Measurements from ENCODE around the gene AMPH.
A peak's percentile ranks its signal among the peaks of the same experiment; 100 is the strongest.

The AMPH gene

DNA sequence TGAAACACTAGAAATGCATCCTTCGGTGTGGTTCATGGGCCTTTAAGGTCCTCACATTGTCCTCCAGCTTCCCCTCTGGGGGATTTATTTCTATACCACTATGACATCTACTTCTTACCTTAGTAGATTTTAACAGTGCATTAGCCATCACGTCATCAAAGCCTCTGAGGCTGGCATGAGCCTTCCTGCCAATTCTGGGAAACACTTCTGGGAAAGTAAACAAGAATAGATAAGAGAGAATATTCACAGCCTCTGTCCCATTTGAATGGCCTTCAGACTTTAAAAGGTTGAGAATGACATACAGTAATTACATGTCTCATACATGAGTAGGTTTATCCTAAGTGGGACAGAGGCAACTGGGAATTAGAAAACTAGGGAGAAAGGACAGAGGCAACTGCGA is 89.7 kb downstream of the AMPH start:
- no peak for DNase-seq

DNA sequence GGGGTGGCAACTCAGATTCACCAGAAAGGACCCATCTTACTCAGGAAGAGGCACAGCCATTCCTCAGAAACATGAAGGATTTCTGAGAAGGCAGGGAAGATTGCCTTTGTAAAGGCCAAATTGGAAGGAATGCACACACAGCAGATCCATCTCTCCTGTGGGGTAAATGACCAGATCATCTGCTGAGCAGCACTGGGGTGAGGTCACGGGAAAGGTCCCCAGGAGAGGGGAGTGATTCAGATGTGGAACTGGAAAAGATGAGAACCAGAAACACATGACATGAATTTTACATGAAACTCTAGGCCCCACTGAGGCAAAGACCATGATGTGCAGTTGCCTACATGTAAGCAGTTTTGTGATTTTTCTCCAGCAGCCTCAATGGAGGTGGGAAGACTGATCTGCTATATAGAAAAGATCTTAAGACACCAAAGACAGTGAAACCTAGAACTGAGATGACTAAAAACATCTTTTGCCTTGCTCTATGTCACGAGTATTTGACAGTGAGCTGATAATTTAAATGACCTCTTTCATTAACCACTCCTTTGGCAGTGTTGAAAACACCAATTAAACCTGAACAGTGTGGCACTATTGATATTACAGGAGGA is 91.6 kb downstream of the AMPH start:
- no peak for DNase-seq

DNA sequence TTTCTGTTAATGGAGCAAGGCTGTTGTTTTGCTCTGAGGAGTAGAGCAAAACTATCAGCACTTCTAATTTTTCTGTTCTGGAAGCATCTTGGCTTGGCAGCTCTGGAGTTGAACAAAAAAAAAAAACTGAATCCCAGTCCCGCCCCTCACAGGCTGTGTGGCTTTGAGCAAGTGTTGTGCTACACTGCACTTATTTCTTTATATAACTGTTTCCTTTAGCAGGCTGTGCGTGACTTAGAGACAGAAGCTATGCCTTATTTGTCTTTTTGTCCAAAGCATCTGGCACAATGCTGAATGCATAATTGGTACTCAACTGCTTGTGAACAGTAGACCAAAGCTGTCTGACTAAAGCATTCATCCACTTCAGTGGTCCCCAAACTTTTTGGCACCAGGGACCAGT is 96.1 kb downstream of the AMPH start:
- DNase-seq: no peak

DNA sequence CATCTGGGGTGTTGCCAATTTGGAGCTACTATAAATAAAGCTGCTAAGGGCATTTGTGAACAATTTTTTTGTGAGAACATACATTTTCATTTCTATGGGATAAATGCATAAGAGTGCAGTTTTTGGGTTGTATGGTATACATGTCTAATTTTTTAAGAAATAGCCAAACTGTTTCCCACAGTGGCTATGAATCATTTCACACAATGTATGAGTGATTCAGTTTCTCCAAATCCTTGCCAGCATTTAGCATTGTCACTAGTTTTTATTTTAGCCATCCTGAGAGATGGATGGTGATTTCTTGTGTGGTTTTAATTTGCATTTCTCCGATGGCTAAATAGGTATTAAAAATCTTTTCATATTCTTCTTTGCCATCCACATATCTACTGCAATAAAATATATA is 105.3 kb downstream of the AMPH start:
- no peak for DNase-seq

DNA sequence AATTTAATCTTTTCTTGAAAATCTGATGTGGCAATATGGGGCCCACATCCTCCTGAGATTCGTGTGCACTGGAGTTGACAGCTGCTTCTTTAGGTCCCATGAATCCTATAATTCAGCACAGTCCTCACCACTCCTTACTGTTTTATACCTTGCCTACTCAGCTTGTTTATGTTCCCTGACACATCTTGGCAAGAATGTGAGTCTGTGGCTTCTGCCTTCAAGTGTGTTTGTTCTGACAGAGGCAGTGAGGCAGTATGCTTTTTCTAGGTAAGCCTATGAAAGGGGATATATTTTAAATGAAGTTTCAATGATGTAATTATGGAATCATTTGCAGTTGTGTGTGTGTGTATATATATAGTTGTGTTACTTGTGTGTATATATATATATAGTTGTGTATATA is 106.4 kb downstream of the AMPH start:
- no peak for DNase-seq

DNA sequence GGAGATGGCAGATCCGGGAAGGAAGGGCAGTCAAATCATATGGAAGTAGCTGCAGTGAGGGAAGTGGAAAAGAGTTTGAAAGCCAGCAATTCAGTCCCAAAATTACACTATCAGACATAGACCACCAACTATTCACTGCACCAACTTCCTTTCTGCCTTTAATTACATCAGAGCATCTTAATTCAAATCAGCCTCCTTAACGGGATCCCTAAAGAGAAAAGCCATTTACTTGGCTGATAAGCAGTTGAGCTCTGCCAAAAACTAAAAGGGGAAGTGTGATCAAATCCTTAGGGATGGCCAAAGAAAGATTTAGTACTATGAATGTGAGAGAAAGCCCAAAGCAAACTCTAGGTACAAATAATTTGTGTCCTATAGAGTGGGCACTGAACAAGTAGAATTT is 110.4 kb downstream of the AMPH start:
- DNase-seq: no peak

DNA sequence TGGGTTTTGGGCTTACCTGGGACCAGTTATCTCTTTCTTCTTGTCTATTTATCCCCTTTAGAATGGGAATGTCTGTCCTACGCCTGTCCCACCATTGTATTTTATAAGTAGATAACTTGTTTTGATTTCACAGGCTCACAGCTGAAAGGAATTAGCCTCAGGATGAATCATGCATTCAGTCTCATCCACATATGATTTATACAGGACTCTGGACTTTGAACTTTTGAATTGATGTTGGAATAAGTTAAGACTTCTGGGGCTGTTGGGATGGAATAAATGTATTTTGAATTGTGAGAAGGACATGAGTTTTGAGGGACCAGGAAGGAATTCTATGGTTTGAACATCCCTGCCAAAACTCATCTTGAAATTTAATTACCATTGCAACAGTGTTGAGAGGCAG is 112.6 kb downstream of the AMPH start:
- no peak for DNase-seq

DNA sequence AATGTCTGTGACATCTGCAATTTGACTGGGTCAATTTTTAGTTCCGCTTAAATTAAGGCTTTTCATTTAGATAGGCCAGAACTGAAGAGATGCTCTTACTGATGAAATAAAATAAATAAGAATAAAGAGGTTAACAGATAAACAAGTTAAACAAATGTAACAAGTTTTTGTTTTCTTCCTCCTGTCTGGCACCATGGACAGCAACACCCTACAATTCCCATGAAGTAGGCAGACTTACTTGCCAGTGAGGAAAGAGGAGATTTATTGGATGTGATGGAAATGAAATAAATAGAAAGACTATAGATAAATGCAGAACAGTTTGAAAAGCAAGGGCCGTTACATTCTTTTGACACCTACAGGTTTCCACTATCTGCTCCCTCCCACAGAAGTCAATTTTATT is 118.5 kb downstream of the AMPH start:
- DNase-seq: no peak

DNA sequence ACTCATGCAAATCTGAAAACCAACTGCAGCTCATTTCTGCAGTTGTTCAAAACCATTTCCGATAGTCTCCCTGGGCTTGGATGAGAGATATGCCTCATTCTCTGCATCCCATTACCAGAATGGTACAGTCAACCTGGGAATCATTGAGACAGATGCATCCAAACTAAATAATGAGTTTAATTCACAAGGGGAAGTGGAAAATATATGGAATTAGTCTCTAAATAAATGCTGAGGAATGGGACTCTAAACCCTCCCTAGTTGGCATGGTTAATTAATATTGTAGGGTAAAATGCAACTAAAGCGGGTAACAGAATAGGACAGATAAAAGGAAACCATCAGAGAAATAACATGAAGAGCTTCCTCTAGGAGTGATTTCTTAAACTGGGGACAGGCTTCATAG is 118.9 kb downstream of the AMPH start:
- no peak for DNase-seq

DNA sequence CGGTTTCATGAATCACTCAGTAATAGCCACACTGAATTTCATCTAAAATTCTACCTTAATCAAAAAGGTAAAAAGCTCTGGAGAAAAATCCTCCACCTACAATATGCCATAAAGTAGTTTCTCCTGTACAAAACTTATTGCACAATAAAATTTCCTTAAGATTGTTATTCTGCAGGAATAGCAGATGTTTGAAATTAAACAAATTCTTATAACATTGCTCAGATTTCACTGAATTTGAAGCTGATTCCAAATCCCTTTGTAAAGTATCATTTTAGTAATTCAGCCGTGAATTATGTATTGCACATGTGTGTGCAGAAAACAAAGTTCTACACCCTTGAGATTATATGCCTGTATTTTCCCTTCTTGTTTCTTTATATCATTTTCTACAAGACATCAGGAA is 123.8 kb downstream of the AMPH start:
- no peak for DNase-seq

DNA sequence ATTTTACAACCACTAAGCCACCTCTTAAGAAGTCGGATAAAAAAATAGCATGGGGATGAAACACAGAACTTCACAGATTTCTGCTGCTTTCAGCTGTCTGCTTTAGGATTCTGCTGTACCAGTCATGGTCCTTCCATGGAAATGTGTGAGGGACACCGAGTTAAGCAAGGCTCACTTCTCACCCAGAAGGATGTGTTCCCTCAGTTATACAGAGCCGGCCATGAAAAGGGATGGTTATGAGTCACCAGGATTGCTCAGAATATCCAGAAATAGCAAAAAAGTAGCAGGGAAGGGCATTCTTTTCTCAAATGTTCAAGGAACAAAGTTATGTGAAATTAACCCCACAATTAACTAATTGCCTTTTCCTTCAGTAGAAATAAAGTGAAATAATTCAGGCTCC is 124.4 kb downstream of the AMPH start:
- no peak for DNase-seq

DNA sequence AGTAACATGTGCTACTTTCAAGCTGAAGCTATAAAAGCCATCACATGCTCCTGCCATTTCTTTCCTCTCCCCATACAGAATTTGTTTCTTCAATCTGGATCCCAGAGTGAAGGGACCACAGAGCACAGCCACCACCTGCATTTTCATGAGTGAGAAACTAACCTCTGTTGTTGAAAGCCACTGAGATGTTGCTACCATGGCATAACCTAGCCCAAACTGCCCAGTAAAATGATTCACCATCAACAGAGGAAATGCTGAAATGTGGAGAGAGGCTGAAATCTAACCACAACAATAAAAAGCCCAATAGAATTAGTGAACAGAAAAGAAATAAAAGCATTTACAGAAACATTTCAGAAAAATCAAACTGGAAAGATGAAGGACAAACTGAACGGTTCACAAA is 125.2 kb downstream of the AMPH start:
- no peak for DNase-seq

DNA sequence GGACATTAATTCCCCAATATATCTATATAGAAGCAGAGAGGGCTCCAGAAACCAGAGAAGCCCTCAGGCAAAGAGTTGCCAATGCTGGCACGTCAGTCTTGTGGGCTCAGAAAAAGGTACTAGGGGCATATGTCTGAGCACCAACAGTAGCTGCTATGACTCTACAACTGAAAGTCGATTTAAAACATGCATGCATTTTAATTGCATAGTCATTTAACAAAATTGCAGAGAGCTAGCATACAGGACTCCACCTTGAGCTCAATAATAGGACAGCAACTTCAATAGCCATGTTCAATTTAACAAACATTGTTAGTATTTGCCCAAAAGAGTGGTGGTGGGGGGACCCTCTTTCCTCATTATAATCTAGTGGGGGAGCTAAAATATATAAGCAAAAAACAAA is 126.5 kb downstream of the AMPH start:
- no peak for DNase-seq

DNA sequence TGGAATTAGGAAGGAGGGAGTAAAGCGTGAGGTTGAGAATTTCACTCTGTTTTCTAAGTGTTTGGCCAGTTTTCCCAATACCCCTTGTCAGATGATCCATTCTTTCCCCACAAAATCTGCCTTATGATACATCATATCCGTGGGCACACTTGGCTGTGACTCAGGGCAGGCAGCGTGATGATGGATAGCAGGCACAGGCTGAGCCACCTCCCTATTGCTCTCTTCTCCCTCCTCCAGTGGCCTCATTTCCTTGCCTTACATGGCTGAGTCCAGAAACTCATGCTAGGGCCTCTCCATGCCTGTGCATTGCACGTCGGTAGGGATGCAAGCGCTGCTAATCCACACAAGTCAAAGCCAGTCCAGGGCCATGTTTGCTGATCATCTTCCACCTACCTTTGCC is 128.3 kb downstream of the AMPH start:
- DNase-seq: no peak

DNA sequence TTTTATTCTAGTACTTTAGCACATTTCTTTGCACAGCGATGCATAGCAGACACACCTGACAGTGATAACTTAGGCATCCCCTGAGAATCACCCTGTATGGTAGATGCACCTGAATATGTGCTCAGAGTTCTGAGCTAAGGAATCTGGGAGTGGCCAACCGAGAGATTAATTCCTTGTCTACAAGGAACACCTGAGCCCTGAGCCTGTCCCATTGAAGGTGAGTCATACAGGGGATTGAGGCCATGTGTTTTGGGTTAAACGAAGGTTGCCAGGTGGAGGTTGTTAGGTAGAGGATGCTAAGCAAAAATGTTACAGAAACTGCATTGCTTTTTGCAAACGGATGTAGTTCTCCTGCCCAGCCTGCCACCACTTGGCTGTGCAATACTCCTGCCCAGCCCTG is 128.9 kb downstream of the AMPH start:
- no peak for DNase-seq

DNA sequence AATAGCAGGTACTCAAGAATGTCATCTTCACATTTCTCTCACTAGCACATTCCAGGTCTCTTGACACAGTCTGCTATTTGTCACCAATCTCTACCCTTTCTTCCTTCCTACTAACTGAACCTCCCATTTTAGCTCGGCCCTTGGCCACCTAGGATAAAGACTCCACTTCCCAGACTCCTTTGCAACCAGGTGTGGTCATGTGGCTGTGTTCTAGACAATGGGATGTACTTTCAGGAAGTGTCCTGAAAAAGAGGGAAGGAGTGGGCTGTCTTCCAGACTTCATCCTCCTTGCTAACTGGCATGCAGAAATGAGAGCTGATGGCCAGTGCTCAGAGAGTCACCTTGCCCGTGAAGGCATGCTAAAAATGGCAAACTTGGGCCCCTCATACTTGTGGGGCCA is 139.2 kb downstream of the AMPH start:
- DNase-seq: no peak

DNA sequence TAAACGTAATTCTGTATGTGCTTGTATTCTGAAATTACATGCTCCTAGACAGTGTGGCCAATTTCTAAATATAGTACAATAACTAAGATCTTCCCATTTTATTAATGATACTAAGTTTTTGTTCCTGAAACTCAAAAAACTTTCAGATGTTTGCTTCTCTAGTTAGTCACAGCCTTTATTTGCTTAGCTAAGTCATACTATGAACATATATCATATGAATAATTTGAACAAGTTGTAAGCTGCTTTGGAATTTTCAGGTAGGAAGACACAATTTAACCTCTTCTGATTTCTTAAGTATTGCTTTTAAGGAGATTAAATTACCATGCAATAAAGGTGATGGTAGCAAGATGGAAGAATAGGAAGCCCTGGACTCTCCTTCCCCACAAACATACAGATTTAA is 148.7 kb downstream of the AMPH start:
- DNase-seq: no peak

DNA sequence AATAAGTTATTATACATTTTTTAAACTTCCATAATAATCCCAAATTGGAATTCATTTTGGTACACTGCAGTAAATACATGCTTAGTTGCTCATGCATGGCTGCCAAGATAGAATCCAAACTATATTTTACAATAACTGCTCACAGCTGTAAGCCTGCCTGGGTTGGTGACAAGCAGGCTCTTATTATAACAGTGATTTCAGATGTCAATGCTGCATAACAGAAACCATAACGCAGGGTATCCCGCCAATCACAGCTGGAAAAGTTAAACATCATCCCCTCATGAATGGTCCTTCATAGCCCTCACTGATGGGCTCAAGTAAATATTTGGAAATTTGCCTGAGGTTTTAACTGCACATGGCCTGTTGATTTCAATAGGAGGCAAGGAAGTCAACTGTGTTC is 149.8 kb downstream of the AMPH start:
- DNase-seq: no peak

DNA sequence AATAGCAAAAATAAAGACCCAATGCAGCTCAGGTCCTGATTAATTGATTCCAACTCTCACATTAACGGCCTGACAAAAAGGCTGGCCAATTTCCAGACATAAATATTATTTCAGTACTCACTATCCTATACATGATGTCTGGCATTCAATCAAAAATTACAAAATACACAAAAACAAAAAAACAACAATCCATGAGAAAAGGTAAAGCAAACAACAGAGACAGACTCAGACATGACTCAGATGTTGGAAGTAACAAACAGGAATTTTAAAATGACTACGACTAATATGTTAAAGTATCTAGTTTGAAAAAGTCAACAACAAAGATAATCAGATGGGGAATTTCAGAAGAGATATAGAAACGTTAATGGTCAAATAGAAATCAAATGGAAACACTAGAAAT is 152.8 kb downstream of the AMPH start:
- DNase-seq: no peak

DNA sequence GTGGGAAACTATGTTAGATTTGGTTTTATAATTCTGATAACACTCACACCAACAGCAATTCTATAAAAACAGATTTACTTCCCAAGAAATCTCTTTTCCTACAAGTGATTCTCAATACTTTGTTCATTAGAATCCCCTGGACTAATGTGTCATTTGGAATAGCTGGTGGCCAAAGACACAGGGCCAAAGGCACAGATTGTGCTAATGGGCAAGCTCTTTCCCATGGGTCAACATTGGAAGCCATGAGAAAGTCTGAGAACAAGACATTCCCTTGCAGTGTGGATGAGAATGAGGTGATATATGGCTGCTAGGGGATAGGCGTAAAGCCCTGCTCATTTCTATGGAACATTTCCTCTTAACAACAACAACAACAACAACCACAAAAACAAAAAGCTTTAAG is 153.8 kb downstream of the AMPH start:
- no peak for DNase-seq

DNA sequence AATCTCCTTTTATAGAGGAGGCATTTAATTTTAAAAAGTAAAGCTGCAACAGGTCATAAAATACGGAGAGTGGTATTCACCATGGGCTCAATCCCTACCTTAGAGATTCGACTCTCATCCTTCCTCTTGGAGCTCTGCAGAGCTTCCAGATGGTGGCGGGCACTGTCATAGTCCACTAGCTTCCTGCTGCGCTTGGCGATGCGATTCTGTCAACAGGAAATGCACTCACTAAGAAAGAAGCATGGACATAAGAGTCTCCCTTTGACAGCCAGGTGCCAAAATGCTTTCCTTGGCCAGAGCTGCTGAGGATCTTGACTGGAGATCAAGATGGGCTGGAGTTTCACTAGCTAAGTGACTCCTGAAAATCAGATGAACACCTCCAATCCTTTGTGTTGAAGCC is 154.4 kb downstream of the AMPH start:
- no peak for DNase-seq

DNA sequence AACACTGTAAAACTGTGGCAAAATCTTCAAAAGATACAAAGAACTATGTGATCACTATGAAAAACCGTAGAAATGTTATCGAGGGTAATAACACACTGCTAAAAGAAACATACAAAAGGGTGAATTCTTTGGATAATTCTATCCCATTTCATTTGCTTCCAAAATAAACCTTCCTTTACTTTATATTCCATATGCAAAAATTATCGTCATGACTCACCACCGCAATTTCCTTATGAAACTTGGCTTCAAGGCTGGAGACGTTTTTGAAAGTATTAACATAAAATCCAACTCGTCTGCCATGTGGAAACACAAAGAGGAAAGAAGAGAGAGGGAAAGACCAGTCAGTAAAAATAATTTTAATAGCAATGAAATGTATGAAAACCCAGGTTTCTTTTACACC is 165.2 kb downstream of the AMPH start:
- peak; percentile 21 for DNase-seq

DNA sequence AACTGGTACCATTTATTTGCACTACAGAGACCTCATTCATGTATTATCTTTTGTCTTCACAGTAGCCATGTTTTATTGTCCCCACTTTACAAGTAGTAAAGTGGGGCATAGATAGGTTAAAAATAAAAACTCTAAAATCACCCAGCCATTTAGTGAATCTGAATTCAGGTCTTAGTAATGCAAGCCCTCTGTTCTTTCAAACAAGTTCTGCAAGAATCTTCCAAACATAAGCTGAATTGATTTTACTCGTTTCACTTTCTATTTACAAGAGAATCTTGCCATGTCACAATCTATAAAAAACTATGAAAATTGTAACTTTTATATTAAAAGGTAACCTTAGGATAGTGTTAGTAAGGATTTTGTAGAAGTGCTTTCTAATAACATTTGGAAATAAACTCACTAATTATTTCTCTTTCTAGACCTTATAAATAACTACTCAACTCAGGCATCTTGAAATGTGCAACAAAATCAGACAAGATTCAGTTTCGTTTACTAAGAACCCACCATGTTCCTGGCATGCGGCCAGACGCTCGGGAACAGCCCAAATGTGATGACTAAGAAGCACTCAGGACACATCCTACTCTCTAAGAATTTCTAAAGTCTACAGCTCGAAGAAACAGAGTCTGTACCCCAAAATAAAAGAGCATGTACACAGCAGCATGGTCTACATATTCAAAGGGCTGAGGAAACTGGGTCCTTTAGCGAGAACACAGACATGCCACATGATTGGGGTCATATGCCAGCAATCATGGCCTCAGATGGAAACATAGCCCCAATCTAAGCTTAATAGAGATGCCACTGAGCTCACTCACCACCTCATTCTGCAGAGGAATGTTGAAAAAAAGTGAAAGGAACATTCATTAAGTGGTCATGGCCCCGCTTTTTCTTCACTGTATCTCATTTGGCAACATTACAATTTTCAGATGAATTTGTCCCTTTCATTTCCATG is 167.6 kb downstream of the AMPH start:
- no peak for DNase-seq

DNA sequence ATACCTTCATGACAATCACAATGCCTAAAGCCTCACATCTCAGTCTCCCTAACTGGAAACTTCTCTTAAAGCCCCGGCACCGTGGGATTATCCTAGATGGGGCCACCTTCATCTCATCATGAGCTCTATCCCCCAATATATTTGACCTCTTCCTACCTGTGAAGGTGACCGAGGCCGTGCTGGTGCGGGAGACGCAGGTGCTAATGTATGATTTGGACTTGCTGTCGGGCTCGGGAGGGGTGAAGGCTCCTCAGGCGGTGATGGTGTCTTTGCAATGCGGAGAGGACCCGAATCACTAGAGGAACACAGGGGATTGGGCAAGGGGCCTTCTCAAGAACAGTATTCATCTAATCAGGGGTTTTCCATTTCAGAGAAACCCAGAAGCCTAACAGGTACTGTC is 168.4 kb downstream of the AMPH start:
- DNase-seq: no peak

DNA sequence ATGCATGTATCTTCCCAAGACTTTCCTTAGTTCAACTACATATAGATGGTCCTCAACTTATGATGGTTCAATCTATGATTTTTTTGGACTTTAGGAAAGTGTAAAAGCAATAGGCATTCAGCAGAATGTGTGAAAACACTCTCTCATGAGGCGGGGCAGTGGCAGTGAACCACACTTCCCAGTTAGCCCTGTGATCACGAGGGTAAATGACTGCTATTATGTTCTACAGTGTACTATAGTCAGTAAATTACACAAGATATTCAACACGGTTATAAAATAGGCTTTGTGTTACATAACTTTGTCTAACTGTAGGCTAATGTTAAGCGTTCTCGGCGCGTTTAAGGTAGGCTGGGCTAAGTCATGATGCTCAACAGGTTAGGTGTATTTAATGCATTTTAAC is 169.3 kb downstream of the AMPH start:
- no peak for DNase-seq
